Tibial nerve (tissue), 4 donors: ENCODE data around the gene CCBE1. TPM values are rescaled to one million over a fixed set of nuclear protein-coding genes. Genes with fewer than 3 reads are reported as not detected.

Experiments used
- DNase-seq, 2 donors: peaks; one replicate each; pipeline ENCODE4 v3.0.0-alpha.2; 2019; ENCODE audit warnings: low spot score in 2 of 2
- H3K27ac ChIP-seq, 4 donors: fragments of 200-600 bp; sonication (generic) in 3 of 4; one replicate each; pipeline ENCODE4 v1.5.1; 2017 to 2019; ENCODE audit warnings: mild to moderate bottlenecking in 1 of 4
- H3K27me3 ChIP-seq, 2 donors: fragments of 200-600 bp; sonication (generic) in 1 of 2; one replicate each; pipeline versions ENCODE4 v1.5.1 to v1.6.0; 2017 to 2019
- H3K36me3 ChIP-seq, 3 donors: fragments of 200-600 bp; sonication (generic); one replicate each; pipeline ENCODE4 v1.5.1; 2018 to 2019
- H3K4me1 ChIP-seq, 4 donors: fragments of 200-600 bp; sonication (generic) in 3 of 4; one replicate each; pipeline ENCODE4 v1.5.1; 2017 to 2019
- H3K4me3 ChIP-seq, 4 donors: fragments of 200-600 bp; sonication (generic) in 3 of 4; one replicate each; pipeline ENCODE4 v1.5.1; 2017 to 2019; ENCODE audit warnings: mild to moderate bottlenecking in 1 of 4, moderate library complexity in 1 of 4
- H3K9me3 ChIP-seq, 4 donors: fragments of 200-600 bp; sonication (generic) in 3 of 4; one replicate each; pipeline ENCODE4 v1.5.1; 2017 to 2019
- CTCF ChIP-seq, 5 experiments: fragments of 200-600 bp in 3 of 5; fragments of 450-650 bp in 2 of 5; sonication (generic) in 3 of 5; IDR thresholded peaks; one replicate each; pipeline ENCODE4 v1.5.1; 2016 to 2019; ENCODE audit warnings: antibody characterized with exemption in 5 of 5, mild to moderate bottlenecking in 3 of 5, moderate library complexity in 2 of 5
- EP300 ChIP-seq, 2 donors: sonication (generic); formaldehyde crosslinking; IDR thresholded peaks; one replicate each; pipeline ENCODE4 v1.6.1; 2017; ENCODE audit warnings: antibody characterized with exemption in 2 of 2, mild to moderate bottlenecking in 1 of 2
- POLR2A ChIP-seq, 2 donors: fragments of 450-650 bp; IDR thresholded peaks; one replicate each; pipeline ENCODE4 v1.6.1; 2017; ENCODE audit warnings: antibody characterized with exemption in 2 of 2, mild to moderate bottlenecking in 2 of 2, moderate library complexity in 2 of 2
- WGBS, 2 donors: methylation state at CpG; one replicate each; pipeline ENCODE4 v1.1.5; 2018; 5-methylcytosine and 5-hydroxymethylcytosine counted together
- total RNA-seq, 4 donors: library from RNA; depleted of rRNA; stranded (reverse); fragments of >200 nt; gene quantifications; one replicate each; pipeline ENCODE4 v1.1.0, GENCODE V29; 2016

Gene CCBE1
- total RNA-seq, 4 donors from 2014 or later: 0.30 to 3.9 (median 1.3) TPM

GRCh38 chr18:59610546-59611140 is 86.6 kb downstream of the CCBE1 start:
- no peak overlapping the region for H3K27ac ChIP-seq
- TF ChIP-seq POLR2A (IDR thresholded peaks at IDR 0.05): no peak
- no peak for TF ChIP-seq CTCF (IDR thresholded peaks at IDR 0.05)
- no peak for TF ChIP-seq EP300 (IDR thresholded peaks at IDR 0.05)
- no peaks in the 10 kb centered on the region for H3K4me1 ChIP-seq
- no peaks in the 10 kb centered on the region for H3K36me3 ChIP-seq
- H3K27me3 ChIP-seq: no peaks in the 10 kb centered on the region
- DNase-seq: no peak
- H3K4me3 ChIP-seq: no peak overlapping the region
- WGBS, 2 donors: 85 to 86% methylated on average over 5 of the region's 5 CpGs
- no peaks in the 10 kb centered on the region for H3K9me3 ChIP-seq

- no peak for DNase-seq
- TF ChIP-seq POLR2A (IDR thresholded peaks at IDR 0.05) (no peak), EP300 (IDR thresholded peaks at IDR 0.05) (no peak), CTCF (IDR thresholded peaks at IDR 0.05) (no peak)
- Histone ChIP-seq H3K27ac (no peak overlapping the region), H3K4me3 (no peak overlapping the region), H3K27me3 (no peaks in the 10 kb centered on the region), H3K36me3 (no peaks in the 10 kb centered on the region), H3K9me3 (no peaks in the 10 kb centered on the region), H3K4me1 (no peaks in the 10 kb centered on the region)
Measured at GRCh38 chr18:59609654-59610053, 87.6 kb downstream of the CCBE1 start.

GRCh38 chr18:59607471-59607870 is 89.8 kb downstream of the CCBE1 start:
- Histone ChIP-seq H3K27ac (no peak overlapping the region), H3K9me3 (no peaks in the 10 kb centered on the region)
- 91 to 95% methylated on average over 7 of the region's 7 CpGs for WGBS, 2 donors

GRCh38 chr18:59607078-59607379 is 90.2 kb downstream of the CCBE1 start:
- no peak for TF ChIP-seq CTCF (IDR thresholded peaks at IDR 0.05)
- no peak for TF ChIP-seq EP300 (IDR thresholded peaks at IDR 0.05)
- no peak for TF ChIP-seq POLR2A (IDR thresholded peaks at IDR 0.05)
- Histone ChIP-seq H3K36me3 (no peaks in the 10 kb centered on the region), H3K27me3 (no peaks in the 10 kb centered on the region), H3K9me3 (no peaks in the 10 kb centered on the region), H3K27ac (no peak overlapping the region), H3K4me3 (no peak overlapping the region), H3K4me1 (no peaks in the 10 kb centered on the region)
- DNase-seq: no peak
- 70 to 71% methylated on average over 1 of the region's 1 CpG for WGBS, 2 donors

More at GRCh38 chr18:59607471-59607870, 89.8 kb downstream of the CCBE1 start:
- no peak overlapping the region for H3K4me3 ChIP-seq
- H3K4me1 ChIP-seq: no peaks in the 10 kb centered on the region
- TF ChIP-seq EP300 (IDR thresholded peaks at IDR 0.05): no peak
- no peak for TF ChIP-seq POLR2A (IDR thresholded peaks at IDR 0.05)
- TF ChIP-seq CTCF (IDR thresholded peaks at IDR 0.05): no peak
- H3K36me3 ChIP-seq: no peaks in the 10 kb centered on the region
- DNase-seq: no peak
- no peaks in the 10 kb centered on the region for H3K27me3 ChIP-seq

GRCh38 chr18:59606193-59607077 is 90.8 kb downstream of the CCBE1 start:
- TF ChIP-seq CTCF (IDR thresholded peaks at IDR 0.05): no peak
- no peak for TF ChIP-seq EP300 (IDR thresholded peaks at IDR 0.05)
- no peak for TF ChIP-seq POLR2A (IDR thresholded peaks at IDR 0.05)
- Histone ChIP-seq H3K27me3 (no peaks in the 10 kb centered on the region), H3K4me1 (no peaks in the 10 kb centered on the region), H3K27ac (no peak overlapping the region), H3K36me3 (no peaks in the 10 kb centered on the region), H3K4me3 (no peak overlapping the region), H3K9me3 (no peaks in the 10 kb centered on the region)
- no peak for DNase-seq
- WGBS, 2 donors: 69 to 72% methylated on average over 13 of the region's 13 CpGs
